Kasumi-1 (cell line): ENCODE measurements around the gene SDS.

Experiments used
- DNase-seq, 2 experiments: peaks; one replicate each; lab custom pipeline; 2025; lab: John Stamatoyannopoulos, UW

Gene SDS

DNA sequence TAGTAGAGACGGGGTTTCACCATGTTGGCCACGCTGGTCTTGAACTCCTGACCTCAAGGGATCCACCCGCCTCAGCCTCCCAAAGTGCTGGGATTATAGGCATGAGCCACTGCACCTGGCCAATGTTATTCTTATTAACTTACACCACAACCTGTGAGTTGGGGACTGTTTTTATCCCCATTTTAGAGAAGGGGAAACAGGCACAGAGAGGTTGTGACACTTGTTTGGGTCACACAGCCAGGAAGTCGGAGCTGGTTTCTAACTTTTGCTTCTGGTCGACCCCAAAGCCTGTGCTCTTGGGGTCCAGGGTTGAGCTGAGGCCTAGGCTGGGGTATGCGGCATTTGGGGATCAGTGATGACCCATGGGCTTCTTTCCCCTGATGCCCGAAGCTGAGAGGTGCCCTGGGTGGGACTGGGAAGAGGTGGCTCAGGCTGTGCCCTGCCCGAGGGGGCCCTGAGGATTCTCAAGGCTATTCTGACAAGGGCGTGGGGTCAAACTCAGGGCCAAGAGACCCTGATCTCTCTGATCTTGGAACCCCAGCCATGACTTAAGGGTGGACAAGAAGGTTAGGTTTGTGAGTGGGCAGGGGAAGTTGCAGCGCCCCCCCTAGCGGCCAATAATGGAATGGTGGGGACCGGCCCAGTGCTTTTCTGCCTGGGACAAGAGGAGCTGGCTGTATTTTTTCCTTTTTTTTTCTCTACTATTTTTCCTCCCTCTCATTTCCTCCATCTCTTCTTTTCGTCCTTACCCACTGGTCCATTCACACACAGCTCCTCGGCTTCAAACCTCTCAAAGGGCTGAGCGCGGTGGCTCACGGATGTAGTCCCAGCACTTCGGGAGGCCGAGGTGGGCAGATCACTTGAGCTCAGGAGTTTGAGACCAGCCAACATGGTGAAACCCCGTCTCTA is 21.5 kb upstream of the SDS start:
- DNase-seq, result peak; percentile 42 to 53

DNA sequence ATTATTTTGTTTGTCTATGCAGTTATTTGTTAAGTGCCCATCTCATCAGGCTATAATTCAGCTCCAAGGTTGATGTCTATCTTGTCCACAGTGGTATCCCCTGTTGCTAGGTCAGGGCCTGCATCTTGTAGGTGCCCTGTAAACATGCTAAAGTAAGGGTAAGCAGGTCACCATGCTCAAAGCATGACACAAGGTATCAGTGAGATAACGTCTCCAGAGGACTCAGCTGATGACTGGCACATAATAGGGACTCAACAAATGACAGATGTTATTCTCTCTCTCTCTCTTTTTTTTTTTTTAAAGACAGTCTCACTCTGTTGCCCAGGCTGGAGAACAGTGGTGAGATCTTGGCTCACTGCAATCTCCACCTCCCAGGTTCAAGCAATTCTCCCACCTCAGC is 20.8 kb upstream of the SDS start:
- DNase-seq, result no peak

DNA sequence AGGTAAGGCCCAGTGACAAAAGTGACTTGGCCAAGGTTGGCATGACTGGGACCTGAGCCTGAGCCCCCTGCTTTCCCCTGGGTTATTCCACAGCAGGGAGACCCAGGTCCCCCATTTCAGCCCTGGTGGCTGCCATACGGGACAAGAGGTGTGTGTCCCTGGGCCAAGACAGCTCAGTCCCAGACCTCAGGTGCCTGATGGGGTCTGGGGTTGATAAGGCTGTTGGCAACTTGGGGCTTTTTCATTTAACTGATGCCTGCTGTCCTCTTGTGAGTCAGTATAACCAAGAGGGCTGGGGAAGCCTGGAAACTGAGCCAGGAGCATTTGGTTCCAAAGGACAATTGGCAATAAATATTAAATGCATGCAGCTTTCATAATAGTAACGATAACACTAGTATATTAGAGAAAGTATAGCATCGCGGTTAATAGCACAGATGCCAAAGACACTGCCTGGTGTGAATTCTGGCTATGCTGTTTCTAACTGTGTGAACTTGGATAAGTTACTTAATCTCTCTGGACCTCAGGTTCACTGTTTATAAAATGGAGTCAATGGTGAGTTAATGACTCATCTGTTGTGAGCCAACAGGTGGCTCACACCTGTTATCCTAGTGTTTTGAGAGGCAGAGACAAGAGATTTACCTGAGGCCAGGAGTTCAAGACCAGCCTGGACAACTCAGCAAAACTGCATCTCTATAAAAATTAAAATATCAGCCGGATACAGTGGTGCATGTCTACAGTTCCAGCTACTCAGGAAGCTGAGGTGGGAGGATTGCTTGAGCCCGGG is 19.4 kb upstream of the SDS start:
- no peak for DNase-seq

DNA sequence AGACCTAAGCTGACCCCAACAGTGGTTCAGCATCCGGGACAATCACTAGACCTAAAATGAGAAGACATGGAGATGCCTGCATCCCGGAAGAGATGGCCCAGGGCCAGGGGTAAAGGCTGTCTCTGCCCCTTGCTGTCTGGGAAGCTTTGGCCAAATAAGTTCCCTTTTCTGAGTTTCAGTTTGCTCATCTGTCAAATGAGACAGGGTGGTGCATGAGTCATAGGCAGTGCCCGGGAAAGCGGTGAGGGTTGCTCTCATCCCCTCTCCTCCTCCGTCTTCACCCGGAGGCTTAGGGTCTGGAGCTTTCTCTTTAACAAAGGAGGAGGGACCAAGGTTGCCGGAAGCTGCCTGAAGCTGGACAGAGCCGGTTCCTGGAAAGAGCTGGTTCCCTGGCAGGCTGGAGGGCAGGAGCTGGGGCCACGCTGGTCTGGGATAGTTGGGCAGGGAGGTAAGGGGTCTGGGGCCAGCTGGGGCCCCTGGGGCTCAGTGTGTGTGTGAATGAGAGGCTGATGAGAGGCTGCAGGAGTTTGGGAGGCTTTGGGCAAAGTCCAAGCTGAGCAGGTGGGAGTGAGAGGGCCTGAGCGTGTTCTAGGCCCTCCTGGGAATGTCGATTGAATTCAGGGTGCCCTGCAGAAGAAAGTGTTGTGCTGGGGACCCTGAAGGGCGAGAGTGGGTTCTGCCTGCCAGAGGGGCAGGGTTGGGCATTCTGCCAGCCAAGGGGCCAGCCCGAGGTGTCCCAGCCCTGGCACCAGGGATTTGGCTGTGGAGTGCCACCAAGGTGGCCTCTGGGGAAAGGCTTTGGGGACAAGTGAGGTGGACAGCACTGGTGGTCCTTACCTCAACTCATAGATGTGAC is 18.6 kb upstream of the SDS start, which contains the start of gene SDSL:
Gene SDSL (plus strand): TSS at position 351 of the 856 bp plus-strand sequence. CDS start 5,603 bp downstream, outside the sequence.
- peak; percentile 97 to 98 for DNase-seq

DNA sequence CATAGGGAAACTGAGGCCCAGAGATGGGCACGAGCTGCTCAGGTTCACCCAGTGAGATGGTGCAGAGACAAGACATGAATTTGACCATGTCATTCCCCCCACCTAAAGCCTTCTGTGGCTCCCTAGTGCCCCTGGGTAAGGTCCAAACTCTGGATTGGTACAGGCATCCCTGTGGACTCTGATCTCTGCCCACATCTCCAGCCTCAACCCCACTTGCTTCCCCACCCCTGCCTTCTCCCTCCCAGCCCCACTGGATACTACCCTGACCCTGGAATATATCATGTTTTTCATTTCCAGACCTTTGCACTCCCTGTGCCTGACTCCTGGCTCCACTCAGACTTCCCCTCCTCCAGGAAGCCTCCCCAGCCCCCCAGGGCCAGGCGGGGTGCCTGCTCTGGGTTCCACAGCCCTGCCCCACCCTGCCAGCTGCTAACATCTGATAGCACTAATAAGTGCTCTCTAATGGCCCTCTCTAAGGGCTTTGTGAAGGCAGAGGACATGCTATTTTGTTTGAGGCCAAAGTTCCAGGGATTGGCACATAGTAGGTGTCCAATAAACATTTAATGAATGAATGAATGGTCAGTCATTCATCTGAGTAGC is 17.4 kb upstream of the SDS start:
- no peak for DNase-seq

DNA sequence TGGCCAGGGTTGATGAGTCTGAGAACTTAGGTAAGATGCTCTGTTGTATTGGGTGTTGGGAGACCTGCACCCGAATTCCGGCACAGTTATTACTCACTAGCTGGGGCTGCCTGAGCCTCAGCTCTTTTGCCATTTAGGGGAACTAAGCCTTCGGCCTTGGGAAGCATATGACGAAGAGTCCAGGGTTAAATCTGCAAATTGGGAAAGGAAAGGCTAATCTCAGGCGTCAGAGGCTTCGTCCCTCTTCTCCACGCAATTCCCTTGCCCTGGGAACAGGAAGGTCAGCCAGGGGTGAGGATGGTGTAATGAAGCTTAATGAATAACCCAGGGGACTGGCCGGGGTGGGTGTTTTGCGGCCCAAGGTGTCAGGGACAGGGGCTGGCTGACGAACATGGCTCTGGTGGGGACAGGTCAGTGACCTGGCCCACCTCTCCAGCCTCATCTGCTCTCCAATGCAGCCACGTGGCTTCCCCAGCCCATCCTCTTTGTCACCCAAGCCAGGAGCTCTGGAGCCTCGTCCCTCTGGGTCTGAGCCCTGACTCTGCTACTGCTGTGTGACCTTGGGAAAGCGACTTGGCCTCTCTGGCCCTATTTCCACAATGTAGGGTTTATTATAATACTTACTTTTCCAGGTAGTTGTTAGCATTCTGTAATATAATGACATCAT is 14.7 kb upstream of the SDS start:
- DNase-seq, result no peak

DNA sequence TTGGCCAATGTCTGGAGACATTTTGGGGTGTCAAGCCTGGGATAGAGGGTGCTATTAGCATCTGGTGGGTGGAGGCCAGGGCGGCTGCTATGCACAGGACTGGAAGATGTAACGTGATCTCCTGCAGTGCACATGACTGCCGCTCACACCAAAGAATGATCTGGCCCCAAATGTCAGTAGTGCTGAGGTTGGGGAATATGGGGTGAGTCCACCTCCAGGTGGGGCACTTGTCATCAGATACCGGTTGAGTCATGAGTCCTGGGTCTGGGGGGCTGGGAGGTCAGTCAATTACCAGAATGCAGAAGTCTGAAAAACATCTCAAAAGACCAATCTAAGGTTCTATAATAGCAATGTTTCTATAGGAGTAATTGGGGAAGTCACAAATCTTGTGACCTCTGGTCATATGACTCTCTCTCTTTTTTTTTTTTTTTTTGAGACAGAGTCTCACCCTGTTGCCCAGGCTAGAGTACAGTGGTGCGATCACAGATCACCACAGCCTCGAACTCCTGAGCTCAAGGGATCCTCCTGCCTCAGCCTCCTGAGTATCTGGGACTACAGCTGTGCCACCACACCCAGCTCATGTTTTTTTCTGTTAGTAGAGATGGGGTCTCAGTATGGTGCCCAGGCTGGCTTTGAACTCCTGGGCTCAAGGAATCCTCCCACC is 12.5 kb upstream of the SDS start:
- peak; percentile 28 to 43 for DNase-seq

DNA sequence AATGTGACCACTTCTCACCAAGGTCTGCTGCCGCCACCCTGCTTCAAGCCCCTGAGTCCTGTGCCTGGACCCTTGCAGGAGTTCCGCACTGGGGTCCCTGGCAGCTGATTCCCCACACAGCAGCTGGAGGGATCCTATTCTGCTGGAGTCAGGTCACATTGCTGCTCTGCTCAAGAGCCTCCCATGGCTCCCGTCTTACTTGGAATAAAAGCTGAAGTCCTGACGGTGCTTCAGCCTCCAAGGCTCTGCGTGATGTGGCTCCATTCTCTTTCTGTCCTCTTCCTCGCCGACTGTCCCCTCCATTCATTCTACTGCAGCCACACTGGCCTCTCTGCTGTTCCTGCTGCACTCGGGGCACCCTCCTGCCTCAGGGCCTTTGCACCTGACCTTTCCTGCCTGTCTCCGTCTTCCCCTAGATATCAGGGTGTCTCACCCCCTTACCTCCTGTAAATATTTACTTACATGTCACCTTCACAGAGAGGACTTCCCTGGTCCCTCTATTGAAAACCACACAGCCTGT is 10.9 kb upstream of the SDS start:
- DNase-seq, result no peak

DNA sequence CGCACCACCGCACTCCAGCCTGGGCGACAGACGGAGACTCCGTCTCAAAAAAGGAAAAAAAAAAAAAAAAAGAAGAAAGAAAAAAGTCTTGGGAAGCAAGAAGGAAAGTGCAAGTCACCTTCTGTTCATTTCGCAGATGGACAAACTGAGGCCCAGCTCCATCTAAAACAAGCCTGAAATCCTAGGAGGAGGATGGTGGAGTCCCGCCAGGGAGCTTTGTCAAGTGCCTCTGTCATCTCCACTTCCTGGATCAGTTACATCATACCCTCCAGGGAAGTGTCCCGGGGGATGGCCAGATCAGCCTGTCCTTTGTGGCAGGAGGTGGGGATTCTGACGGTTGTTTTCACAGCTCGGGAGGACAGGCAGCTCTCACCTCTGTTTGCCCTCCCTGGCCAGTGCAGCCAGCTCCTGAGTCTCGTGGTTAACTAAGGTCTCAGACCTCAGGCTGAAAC is 9.8 kb upstream of the SDS start:
- DNase-seq, result no peak

DNA sequence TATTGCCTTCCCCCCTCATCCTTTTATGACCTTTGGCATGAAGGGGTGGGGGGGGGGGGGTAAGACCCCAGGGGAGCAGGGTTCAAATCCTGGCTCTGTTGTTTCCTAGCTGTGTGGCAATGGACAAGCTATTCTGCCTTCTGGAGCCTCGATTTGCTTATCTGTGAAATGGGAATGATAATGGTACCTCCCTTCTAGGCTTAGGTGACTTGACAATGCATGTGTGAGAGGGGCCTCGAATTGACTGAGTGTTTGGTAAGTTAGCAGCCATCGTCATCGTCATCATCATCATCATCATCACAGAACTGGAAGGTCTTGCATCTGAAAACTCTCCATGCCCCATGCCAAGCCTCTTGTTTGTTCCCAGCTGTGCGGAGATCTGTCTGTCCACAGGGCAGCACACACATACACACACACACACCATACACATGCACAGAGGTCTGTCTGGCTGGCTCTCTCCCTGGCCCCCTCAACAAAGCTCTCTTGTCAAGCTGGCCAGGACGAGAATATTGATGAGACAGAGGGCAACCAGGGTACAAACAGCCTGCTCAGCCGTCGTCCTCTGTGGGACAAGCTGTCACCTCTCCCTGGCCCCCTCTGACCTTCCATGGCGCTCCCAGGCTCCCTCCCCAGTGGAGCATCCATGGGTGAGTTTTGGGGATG is 5.9 kb upstream of the SDS start:
- DNase-seq, result no peak

DNA sequence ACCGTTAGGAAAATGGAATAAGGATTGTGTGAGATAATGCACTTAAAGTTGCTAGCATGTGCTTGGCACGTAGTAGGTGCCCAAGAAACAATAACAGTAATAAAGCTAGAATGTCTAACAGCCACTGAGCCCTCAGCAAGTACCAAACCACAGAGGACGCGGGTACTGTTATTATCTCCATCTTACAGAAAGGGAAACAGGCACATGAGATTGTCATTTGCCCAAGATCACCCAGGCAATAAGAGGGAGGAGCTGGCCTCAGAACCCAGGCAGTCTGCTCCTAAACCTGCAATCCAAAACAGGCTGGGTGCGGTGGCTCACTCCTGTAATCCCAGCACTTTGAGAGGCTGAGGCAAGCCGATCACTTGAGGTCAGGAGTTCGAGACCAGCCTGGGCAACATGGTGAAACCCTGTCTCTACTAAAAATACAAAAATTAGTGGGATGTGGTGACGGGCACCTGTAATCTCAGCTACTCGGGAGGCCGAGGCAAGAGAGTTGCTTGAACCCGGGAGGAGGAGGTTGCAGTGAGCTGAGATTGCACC is 5.1 kb upstream of the SDS start:
- DNase-seq, result no peak

DNA sequence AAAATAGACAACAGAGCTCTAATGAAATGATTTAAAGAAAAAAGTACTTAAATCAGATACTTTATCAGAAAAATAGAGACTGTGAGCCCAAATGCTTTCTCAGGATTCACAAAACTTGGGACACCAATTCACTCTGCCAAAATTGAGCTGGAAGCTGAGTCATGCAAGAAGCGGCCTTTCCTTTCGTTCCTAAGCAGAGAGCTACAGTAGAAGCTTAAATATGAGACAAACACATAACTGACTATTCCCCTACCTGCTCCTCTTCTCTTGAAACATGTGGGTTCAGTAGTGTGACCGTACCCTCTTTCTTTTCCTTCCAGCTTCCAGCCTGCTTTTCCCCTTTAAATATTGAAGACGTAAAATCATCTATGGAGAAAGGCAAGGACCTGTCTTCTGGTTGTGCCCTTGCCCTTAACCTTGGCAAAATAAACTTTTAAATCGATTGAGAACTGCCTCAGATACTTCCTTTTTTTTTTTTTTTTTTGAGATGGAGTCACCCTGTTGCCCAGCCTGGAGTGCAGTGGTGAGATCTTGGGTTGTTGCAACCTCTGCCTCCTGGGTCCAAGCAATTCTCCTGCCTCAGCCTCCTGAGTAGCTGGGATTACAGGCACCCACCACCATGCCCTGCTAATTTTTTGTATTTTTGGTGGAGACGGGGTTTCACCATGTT is 4.4 kb upstream of the SDS start:
- DNase-seq, result no peak

DNA sequence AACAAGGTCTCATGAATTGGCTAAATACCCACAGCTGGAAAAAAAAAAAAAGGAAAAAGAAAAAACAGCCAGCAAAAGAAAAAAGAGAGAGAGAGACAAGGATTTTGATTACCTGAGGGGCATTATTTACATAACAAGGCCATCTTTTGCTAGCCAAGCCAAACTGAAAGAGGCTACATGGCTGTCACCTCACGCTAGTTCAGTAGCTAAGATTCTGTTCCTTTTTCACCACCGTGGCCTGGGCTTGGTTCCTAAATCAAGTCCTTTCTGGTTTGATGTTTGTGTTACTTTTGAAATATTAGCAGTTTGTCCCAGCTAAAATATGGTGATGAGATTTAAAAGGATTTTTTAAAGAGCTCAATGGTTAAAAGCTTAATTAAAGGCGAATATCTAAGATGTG is 2.0 kb upstream of the SDS start:
- no peak for DNase-seq

DNA sequence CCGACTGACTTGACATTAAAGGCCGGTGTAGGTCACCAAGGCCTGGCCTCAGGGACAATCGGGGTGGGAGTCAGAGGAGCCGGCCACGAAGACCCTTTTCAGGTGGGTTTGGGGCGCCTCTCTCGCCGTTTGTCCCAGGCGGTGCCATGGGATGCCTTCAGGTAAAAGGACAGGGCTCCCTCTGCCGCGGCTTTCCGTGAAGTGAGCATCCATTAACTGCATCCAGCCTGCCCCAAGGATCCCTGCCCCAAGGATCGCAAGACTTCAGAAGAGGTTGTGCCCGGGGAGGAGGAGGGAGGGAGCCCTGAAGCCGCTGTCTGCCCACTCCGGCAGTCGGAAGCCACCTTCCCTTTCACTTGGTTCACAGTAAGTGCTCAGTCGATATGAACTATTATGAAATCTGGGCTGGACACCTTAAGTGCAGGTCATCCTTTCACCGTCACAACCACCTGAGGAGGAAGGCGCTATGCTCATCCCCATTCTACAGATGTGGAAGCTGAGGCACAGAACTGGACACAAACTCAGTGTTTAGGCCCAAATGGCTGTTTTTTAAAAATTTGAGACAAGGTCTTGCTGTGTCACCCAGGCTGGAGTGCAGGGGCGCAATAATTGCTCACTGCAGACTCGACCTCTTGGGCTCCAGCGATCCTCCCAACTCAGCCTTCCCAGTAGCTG is 964 bp downstream of the SDS start:
- DNase-seq, result no peak

DNA sequence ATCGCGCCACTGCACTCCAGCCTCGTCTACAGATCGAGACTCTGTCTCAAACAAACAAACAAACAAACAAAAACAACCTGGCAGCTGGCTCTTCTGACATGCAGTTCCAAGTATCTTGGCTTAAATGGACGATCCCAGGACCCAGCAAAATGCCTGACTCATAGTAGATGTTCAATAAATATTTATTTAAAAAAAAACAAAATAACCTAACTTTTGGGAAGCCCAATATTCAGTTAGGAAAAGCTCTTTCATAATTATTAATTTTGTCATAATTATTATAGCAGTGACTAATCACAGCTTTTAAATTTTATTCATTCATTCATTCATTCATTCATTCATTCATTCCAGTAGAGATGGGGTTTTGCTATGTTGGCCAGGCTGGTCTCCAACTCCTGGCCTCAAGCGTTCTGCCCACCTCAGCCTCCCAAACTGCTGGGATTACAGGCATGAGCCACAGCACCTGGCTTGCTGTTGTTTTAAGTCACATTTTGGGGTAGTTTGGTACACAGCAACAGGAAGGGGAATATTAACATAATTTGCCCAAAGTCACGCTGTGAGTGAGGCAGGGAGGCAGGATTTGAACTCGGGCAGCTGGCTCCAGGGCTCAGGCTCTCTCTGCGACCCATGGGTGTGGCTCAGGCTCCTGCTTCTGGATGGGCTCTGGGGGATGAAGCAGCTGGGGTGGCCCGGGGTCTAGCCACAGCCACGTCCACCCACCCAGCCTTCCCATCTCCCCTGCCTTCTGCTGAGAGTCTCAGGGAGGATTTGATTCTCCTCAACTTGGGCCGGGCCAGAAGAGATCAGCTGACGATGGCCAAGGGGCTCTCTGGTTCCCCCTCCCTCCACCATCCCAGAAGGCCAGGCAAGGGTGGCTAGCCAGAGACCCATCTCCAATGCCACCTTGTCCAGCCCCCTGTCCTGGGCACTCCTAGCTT is 2.4 kb downstream of the SDS start:
- DNase-seq, result no peak

DNA sequence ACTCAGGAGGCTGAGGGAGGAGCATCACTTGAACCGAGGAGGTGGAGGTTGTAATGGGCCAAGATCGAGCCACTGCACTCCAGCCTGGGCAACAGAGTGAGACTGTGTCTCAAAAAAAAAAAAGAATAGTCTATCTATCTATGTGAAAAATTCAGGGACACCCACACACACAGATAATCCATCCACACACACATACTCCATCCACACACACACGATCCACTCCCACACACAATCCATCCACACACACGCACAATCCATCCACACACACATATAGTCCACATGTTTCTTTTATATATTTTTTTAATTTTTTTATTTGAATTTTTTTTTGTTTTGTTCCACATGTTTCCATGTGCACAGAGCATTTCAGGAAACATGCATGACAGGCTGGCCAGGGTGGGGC is 3.3 kb downstream of the SDS start:
- DNase-seq, result no peak

DNA sequence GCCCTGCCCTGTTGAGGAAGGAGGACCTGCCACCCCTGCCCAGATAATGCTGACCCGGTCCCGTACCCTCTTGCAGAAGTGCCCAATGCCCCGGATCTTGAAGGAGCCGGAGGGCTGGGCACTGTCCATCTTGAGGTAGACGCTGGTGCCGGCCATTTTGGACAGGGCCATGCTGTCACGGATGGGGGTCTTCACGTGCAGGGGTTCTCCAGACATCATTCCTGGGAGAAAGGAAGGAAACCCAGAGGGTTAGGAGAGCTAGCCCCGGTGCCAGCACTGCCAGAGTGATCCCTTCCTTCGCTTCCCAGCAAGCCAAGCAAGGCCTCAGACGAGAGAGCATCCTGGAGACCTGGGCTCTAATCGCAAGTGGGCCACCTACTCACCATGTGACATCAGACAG is 4.2 kb downstream of the SDS start:
- DNase-seq, result no peak
